ENCODE results near the gene PWP2. TPM values are rescaled to one million over a fixed set of nuclear protein-coding genes. Genes with fewer than 3 reads are reported as not detected.

PWP2 gene
- 5.9 and 27.0 TPM in 2 replicates for total RNA-seq

GRCh38 chr21:44107026-44107501 lies at the start of gene PWP2:
TSS of gene PWP2 (plus strand) at chr21:44107399. CDS start at chr21:44107417, 18 bp downstream.

Other genes with a start within 250 kb of the PWP2 start
- 6.3 and 10.8 TPM in 2 replicates for gene AGPAT3, start 242.2 kb upstream of the PWP2 start, total RNA-seq
- gene TRAPPC10, start 95.1 kb upstream of the PWP2 start, total RNA-seq, result 45.5 and 65.2 TPM in 2 replicates
- gene GATD3, start 26.3 kb downstream of the PWP2 start, total RNA-seq, result 19.2 and 39.0 TPM in 2 replicates
- gene ICOSLG, start 133.5 kb downstream of the PWP2 start, total RNA-seq, result 0.43 and 0.79 TPM in 2 replicates
- gene DNMT3L, start 154.5 kb downstream of the PWP2 start, total RNA-seq, result not detected in 2 replicates
- not detected in 2 replicates for gene AIRE, start 178.5 kb downstream of the PWP2 start, total RNA-seq
- gene PFKL, start 192.7 kb downstream of the PWP2 start, total RNA-seq, result 139 and 152 TPM in 2 replicates
- 22.4 and 26.4 TPM in 2 replicates for gene CFAP410, start 232.0 kb downstream of the PWP2 start, total RNA-seq
- gene TRPM2, start 246.2 kb downstream of the PWP2 start, total RNA-seq, result 0.11 TPM in 1 of 2 replicates, not detected in the other

Data from placental epithelial cell (primary cell).